ENCODE data around the gene CPPED1.

Gene CPPED1

DNA sequence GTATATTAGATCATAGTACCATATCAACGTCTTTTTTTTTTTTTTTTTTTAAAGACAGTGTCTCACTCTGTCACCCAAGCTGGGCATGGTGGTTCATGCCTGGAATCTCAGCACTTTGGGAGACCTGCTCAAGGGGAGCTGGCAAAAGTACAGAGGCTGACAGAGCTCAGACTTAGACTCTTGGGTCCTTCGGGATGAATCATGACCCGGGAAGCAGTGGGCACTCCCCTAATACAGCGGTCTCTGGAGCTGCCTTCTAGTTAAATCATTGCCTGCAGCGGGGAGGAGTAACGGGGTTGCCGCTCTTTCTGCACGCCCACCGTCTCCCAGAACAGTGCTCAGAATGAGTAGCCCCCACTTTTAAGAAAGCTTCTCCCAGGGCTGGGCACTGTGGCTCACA is 174.4 kb downstream of the CPPED1 start:
- FAIRE-seq, result no peak

- no peak for FAIRE-seq
Observed at GRCh38 chr16:12628536-12628935, 175.2 kb downstream of the CPPED1 start.

GRCh38 chr16:12627394-12627793 is 176.3 kb downstream of the CPPED1 start:
- FAIRE-seq, result no peak

DNA sequence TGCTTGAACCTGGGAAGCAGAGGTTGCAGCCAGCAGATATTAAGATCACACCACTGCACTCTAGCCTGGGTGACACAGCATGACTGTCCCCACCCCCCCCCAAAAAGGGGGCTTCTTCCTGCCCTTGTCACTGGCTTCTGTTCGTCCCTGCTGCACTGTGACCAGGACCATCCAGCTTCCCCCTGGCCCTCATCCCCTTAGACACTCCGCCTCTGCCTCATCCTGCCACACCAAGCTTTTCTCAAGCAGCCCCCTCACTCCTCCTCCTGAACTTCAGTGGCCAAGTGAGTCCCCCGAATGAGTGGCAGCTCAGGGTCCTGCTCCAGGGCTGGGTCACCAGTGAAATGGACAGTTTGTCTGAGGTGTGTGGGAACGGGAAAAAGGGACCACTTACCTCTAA is 177.3 kb downstream of the CPPED1 start:
- no peak for FAIRE-seq

DNA sequence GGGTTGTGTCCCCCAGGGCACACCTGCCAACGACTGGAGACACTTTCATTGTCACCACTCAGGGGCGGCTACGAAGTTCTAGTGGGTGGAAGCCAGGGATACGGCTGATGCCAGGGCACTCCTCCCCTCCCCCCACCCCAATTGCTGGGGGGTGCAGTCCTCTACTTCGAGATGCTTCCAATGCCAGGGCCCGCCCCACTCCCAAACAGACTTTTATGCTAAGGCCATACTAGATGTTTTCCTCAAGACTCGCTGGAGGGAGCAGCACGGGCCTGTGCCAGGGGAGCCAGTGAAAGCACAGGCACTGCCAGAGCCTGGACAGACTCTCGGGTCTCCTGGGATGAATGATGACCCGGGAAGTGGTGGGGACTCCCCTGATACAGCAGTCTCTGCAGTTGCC is 178.0 kb downstream of the CPPED1 start:
- no peak for FAIRE-seq

DNA sequence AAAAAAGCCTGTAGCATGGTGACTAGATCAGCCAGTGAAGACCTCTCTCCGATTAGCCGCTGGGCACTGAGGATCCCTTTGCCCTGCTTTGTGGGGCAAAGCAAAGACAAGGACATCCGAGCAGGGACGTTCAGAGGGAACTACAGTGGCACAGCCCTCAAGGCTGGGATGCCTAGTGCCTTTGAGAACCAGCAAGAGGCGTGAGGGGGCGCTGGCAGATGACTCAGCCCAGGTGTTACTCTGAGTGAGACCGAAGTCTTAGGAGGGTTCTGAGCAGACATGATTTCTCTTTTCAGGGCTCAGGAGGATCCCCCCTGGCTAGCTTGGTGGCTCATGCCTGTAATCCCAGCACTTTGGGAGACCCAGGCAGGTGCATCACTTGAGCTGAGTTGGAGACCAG is 178.6 kb downstream of the CPPED1 start:
- FAIRE-seq, result no peak

- FAIRE-seq, result no peak
Observed at GRCh38 chr16:12620150-12620549, 183.5 kb downstream of the CPPED1 start.

GRCh38 chr16:12618515-12618914 is 185.2 kb downstream of the CPPED1 start:
- no peak for FAIRE-seq

DNA sequence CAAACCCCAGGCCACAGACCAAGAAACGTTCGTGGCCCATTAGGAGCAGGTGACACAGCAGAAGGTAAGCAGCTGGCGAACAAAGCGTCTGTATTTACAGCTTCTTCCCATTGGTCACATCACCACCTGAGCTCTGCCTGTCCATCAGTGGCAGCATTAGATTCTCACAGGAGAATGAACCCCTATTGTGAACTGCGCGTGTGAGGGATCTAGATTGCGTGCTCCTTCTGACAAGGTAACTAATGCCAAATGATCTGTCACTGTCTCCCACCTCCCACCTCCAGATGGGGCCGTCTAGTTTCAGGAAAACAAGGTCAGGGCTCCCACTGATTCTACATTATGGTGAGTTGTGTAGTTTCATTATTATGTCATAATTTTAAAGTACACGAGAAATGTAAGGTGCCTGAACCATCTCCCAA is 186.3 kb downstream of the CPPED1 start:
- no peak for FAIRE-seq

- FAIRE-seq, result no peak
Observed at GRCh38 chr16:12614662-12615278, 188.9 kb downstream of the CPPED1 start.

- FAIRE-seq, result no peak
Observed at GRCh38 chr16:12613992-12614661, 189.6 kb downstream of the CPPED1 start.

- FAIRE-seq, result no peak
Observed at GRCh38 chr16:12613131-12613991, 190.3 kb downstream of the CPPED1 start.

DNA sequence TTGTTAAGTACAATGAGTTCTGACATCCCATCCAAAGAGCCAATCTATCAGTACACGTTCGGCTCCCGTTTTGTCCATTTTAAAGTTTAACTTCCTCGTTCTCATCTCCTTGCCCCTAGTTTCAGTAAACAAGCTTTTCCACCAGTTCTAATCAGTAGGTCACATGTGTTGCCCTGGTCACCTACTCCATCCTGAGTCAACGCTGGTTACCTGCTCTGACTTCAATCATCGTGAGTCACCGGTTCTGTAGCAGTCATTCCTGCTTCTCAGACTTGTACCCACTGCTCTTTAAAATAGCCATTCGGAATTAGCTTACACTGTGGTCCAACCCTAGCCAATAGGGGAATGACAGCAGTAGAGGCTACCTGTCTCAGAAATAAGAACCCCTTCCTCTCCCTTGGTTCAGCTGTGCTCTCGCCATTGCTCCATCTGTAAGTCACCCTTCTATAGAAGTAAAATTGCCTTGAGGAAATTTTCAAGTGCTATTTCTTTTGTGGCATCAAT is 191.0 kb downstream of the CPPED1 start:
- no peak for FAIRE-seq

GRCh38 chr16:12611916-12612597 is 191.6 kb downstream of the CPPED1 start:
- no peak for FAIRE-seq

GRCh38 chr16:12611006-12611477 is 192.6 kb downstream of the CPPED1 start:
- FAIRE-seq, result no peak

DNA sequence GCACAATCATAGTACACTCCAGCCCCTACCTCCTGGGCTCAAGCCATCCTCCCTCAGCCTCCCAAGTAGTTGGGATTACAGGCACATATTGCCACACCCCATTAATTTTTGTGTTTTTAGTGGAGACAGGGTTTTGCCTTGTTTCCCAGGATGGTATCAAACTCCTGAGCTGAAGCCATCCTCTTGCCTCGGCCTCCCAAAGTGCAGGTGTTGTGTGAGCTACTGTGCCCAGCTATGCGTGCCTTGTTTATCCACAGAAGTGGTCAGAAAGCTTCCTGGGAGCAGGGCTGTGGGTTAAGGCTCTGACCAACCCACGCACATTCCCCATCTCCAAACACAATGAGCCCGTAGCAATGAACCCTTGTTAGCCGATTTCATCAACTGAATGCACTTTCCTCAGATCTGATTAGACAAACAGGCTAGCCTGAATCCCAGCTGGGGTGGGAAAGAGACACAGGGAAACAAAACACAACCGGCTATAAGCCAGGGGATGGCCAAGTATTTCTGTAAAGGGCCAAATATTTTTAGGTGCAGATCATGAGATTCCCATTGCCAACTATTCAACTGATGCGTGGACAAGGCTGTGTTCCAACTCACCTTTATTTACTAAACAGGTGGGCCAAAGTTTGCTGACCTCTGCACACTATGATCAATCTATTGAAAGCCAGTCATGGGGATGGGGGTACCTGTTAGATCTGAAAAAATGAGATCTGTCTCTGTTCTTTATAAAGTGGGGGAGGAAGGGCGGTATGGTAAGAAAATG is 193.6 kb downstream of the CPPED1 start:
- no peak for FAIRE-seq
